ENCODE data around the gene FGFR3. TPM values are rescaled to one million over a fixed set of nuclear protein-coding genes. Genes with fewer than 3 reads are reported as not detected.
A peak's percentile ranks its signal among the peaks of the same experiment; 100 is the strongest.

FGFR3 gene
- total and polyA plus RNA-seq, 12 donors, result 1.2 to 6.6 (median 2.4) TPM

DNA sequence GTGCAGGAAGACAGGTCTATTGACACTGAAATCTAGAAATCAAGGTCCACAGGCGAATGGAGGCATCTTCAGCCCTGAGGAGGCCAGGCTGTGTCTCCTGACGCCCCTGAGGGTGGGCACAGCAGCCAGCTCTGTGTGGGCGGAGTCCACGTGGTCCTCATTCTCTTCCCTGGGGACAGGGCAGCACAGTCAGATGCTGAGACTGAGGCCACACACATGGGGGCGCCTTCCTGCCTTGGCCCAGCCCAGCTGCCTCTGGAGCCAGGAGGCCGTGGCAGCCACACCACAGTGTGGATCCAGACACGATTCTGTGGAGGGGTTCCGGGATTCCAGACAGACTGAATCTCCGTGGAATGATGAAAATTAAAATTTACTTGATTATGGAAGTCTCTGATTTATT, 20.8 kb downstream of the FGFR3 start:
- H3K27ac ChIP-seq, result no peak overlapping the region
- WGBS, 2 donors, result 64 to 67% methylated on average over 9 of the region's 9 CpGs
- peaks cover 0 to 77% (median 37%) of the 10 kb centered on the region in 9 donors for H3K36me3 ChIP-seq
- TF ChIP-seq, protein P1, sequence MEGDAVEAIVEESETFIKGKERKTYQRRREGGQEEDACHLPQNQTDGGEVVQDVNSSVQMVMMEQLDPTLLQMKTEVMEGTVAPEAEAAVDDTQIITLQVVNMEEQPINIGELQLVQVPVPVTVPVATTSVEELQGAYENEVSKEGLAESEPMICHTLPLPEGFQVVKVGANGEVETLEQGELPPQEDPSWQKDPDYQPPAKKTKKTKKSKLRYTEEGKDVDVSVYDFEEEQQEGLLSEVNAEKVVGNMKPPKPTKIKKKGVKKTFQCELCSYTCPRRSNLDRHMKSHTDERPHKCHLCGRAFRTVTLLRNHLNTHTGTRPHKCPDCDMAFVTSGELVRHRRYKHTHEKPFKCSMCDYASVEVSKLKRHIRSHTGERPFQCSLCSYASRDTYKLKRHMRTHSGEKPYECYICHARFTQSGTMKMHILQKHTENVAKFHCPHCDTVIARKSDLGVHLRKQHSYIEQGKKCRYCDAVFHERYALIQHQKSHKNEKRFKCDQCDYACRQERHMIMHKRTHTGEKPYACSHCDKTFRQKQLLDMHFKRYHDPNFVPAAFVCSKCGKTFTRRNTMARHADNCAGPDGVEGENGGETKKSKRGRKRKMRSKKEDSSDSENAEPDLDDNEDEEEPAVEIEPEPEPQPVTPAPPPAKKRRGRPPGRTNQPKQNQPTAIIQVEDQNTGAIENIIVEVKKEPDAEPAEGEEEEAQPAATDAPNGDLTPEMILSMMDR (IDR thresholded peaks at IDR 0.05), result peak in 1 of 9 donors; percentile 6
- H3K9me3 ChIP-seq, result no peaks in the 10 kb centered on the region
- ATAC-seq (no peak), DNase-seq (no peak)
- no peaks in the 10 kb centered on the region for H3K4me1 ChIP-seq
- H3K4me3 ChIP-seq, result no peak overlapping the region
- H3K27me3 ChIP-seq, result no peaks in the 10 kb centered on the region
- intact Hi-C loops (cut with DNase I), result loop anchor here in 6 of 10 donors (5.0 to 10.0 kb wide), 2 partner anchors 67 to 81 kb away; no protein-coding TSS in a partner anchor

DNA sequence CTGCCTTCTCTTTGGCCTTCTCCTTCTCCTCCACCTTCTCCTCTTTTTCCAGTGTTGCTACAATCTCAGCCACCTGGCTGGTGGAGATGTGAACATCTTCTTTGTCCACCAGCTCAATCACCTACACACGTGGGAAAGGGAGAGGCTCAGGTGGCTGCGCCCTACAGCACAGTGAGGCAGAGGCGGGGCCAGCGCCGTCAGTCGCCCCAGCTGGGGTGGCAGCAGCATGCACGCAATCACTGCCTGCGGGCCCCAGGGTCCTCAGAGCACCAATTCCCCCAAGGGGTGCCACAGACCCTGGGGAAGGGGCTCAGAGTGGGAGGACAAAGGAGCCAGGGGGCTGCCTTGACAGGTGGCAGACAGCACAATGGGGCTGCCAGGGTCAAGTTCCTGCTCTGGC, 21.4 kb downstream of the FGFR3 start:
- Histone ChIP-seq H3K9me3 (no peaks in the 10 kb centered on the region), H3K36me3 (peaks cover 0 to 82% (median 41%) of the 10 kb centered on the region in 9 donors), H3K27me3 (no peaks in the 10 kb centered on the region), H3K27ac (no peak overlapping the region), H3K4me1 (no peaks in the 10 kb centered on the region), H3K4me3 (no peak overlapping the region)
- DNase-seq (no peak), ATAC-seq (no peak)
- intact Hi-C loops (cut with DNase I), result loop anchor here in 6 of 10 donors (5.0 to 10.0 kb wide), 2 partner anchors 67 to 80 kb away; no protein-coding TSS in a partner anchor
- WGBS, 2 donors, result 90 to 93% methylated on average over 8 of the region's 8 CpGs
- TF ChIP-seq, protein P1 (IDR thresholded peaks at IDR 0.05), result no peak

DNA sequence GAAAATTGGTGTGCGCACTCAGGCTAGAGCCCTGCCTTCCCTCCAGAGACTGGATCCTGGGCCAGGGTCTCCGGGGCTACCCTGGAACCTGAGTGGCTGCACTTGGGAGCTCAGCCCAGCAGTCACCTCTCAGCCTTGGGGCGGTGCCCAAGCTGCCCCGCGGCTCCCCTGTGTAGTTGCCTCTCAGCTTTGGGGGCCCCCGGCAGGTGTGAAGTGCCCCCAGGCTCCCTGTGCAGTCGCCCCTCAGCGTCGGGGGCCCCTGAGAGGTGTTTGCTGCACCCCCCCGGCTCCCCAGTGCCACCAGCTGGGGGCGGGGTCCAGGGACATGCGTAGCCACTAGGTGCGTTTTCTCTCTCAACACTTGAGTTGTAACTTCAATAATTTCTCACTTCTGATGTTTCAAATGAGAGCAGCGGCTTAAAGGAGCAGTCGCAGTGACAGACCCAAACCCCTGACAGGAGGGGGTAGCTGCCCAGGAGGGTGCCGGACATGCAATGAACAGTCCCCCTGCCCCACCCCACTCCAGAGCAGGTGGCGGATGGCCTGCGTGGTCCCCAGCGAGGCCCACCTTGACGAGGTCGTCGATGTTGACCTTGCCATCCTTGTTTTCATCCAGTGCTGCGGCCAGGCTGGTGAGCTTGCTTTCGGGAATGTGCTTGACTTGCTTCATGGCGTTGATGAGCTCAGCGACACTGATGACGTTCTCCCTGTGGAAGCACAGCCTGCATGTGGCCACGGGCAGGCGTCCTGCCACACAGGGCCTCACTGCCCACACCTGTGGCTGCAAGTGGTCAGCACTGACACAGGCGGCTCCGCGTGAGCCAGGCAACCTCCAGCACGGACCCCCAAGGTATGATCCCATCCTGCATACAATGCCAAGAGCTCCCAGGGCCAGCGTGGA, 22.3 kb downstream of the FGFR3 start:
- Histone ChIP-seq H3K9me3 (no peaks in the 10 kb centered on the region), H3K4me1 (no peaks in the 10 kb centered on the region), H3K36me3 (peaks cover 0 to 91% (median 50%) of the 10 kb centered on the region in 9 donors), H3K4me3 (no peak overlapping the region), H3K27me3 (no peaks in the 10 kb centered on the region), H3K27ac (no peak overlapping the region)
- intact Hi-C loops (cut with DNase I), result loop anchor here in 2 of 10 donors (10.0 kb wide), 1 partner anchor 79 kb away; no protein-coding TSS in a partner anchor
- DNase-seq (no peak), ATAC-seq (no peak)
- 92% methylated on average over 34 of the region's 34 CpGs for WGBS, 2 donors
- TF ChIP-seq, protein P1 (IDR thresholded peaks at IDR 0.05), result no peak

DNA sequence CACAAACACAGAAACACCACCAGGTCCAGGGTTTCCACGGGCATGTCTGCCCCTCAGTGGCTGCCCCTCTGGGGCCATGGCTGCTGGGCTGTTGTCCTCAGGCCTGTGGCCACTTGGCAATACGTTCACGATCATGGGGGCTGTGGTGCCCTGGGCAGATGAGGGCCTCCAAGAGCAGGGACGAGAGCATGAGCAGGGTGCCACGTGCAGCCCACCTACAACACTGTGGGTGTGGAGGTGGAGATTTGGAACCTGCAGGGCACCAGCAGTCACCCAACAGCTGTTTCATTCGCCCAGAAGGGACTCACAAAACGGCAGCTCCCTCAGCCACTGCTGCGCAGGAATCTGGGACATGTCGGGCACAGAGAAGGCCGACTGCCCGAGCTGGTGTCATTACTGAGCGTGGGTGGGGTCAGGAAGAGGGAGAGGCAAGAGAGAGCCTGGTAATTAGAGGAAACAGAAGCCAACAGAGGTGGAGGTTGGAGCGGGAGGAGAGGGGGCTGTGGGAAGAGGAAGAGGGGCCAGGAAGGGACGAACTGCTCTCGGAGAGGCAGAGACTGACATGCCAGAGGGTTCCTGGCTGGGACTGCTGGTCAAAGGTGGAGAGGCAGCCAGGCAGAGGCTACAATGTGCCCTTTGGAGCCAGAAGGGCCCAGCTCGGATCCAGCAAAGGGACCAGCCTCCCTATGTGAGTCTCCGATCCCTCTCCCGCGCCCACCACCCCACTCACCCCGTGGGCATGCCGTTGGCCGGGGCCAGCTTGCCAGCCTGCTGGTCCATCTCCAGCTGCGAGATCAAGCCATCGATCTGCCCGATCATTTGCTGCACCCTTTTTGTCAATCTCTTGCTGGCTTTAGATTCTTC, 23.1 kb downstream of the FGFR3 start:
- H3K27ac ChIP-seq, result no peak overlapping the region
- ATAC-seq (no peak), DNase-seq (no peak)
- WGBS, 2 donors, result 88 to 90% methylated on average over 25 of the region's 25 CpGs
- intact Hi-C loops (cut with DNase I), result loop anchor here in 2 of 10 donors (10.0 kb wide), 1 partner anchor 79 kb away; no protein-coding TSS in a partner anchor
- no peak overlapping the region for H3K4me3 ChIP-seq
- H3K27me3 ChIP-seq, result no peaks in the 10 kb centered on the region
- no peaks in the 10 kb centered on the region for H3K4me1 ChIP-seq
- TF ChIP-seq, protein P1 (IDR thresholded peaks at IDR 0.05), result no peak
- no peaks in the 10 kb centered on the region for H3K9me3 ChIP-seq
- peaks cover 0 to 96% (median 51%) of the 10 kb centered on the region in 9 donors for H3K36me3 ChIP-seq

Data from heart right ventricle (tissue), 16 donors.